ENCODE results near the gene RFX8. TPM values are rescaled to one million over a fixed set of nuclear protein-coding genes. Genes with fewer than 3 reads are reported as not detected.
"Not testable (repeated sequence)": the region's sequence is repeated elsewhere in the genome, so short reads cannot be mapped to it uniquely, and the experiment has no call there.

The RFX8 gene
- total RNA-seq, 2 donors from 2014 or later: 0.97 TPM; not detected in 1

- H3K4me1 ChIP-seq (replicated peaks): no peaks in the 10 kb centered on the region
- no peaks in the 10 kb centered on the region for H3K36me3 ChIP-seq
- no peaks in the 10 kb centered on the region for H3K9me3 ChIP-seq
- no peak for DNase-seq (ENCODE audit: low spot score)
- WGBS: 91% methylated on average over 1 of the region's 1 CpG
- intact Hi-C loops (cut with DNase I): no loop called here
- H3K4me3 ChIP-seq: no peak overlapping the region
- no peaks in the 10 kb centered on the region for H3K27me3 ChIP-seq (replicated peaks; ENCODE audit: insufficient read depth)
- no peak overlapping the region for H3K27ac ChIP-seq
- TF ChIP-seq POLR2AphosphoS5 (IDR thresholded peaks at IDR 0.05) (no peak), CTCF (IDR thresholded peaks at IDR 0.05) (no peak), POLR2A (IDR thresholded peaks at IDR 0.05) (no peak)
Measured at GRCh38 chr2:101464841-101465240, 10.1 kb downstream of the RFX8 start.

GRCh38 chr2:101463911-101464641 is 10.8 kb downstream of the RFX8 start:
- WGBS: 68% methylated on average over 11 of the region's 11 CpGs

GRCh38 chr2:101463421-101463820 is 11.5 kb downstream of the RFX8 start:
- Histone ChIP-seq H3K27me3 (replicated peaks; ENCODE audit: insufficient read depth) (no peaks in the 10 kb centered on the region), H3K36me3 (no peaks in the 10 kb centered on the region), H3K9me3 (no peaks in the 10 kb centered on the region), H3K27ac (no peak overlapping the region), H3K4me3 (no peak overlapping the region), H3K4me1 (replicated peaks) (no peaks in the 10 kb centered on the region)
- DNase-seq (ENCODE audit: low spot score): no peak
- WGBS: 90% methylated on average over 6 of the region's 8 CpGs
- TF ChIP-seq POLR2AphosphoS5 (IDR thresholded peaks at IDR 0.05) (no peak), POLR2A (IDR thresholded peaks at IDR 0.05) (no peak), CTCF (IDR thresholded peaks at IDR 0.05) (no peak)
- intact Hi-C loops (cut with DNase I): no loop called here

More at GRCh38 chr2:101463911-101464641, 10.8 kb downstream of the RFX8 start:
- H3K9me3 ChIP-seq: no peaks in the 10 kb centered on the region
- no peak overlapping the region for H3K4me3 ChIP-seq
- intact Hi-C loops (cut with DNase I): no loop called here
- DNase-seq (ENCODE audit: low spot score): no peak
- H3K36me3 ChIP-seq: no peaks in the 10 kb centered on the region
- H3K27ac ChIP-seq: no peak overlapping the region
- TF ChIP-seq POLR2AphosphoS5 (IDR thresholded peaks at IDR 0.05): no peak
- TF ChIP-seq CTCF (IDR thresholded peaks at IDR 0.05): no peak
- TF ChIP-seq POLR2A (IDR thresholded peaks at IDR 0.05): no peak
- no peaks in the 10 kb centered on the region for H3K27me3 ChIP-seq (replicated peaks; ENCODE audit: insufficient read depth)
- H3K4me1 ChIP-seq (replicated peaks): no peaks in the 10 kb centered on the region

GRCh38 chr2:101461381-101461780 is 13.5 kb downstream of the RFX8 start:
- H3K27me3 ChIP-seq (replicated peaks; ENCODE audit: insufficient read depth): no peaks in the 10 kb centered on the region
- no peak overlapping the region for H3K4me3 ChIP-seq
- intact Hi-C loops (cut with DNase I): no loop called here
- no peaks in the 10 kb centered on the region for H3K36me3 ChIP-seq
- H3K27ac ChIP-seq: no peak overlapping the region
- H3K9me3 ChIP-seq: no peaks in the 10 kb centered on the region
- H3K4me1 ChIP-seq (replicated peaks): no peaks in the 10 kb centered on the region
- TF ChIP-seq POLR2AphosphoS5 (IDR thresholded peaks at IDR 0.05) (no peak), POLR2A (IDR thresholded peaks at IDR 0.05) (no peak), CTCF (IDR thresholded peaks at IDR 0.05) (no peak)
- WGBS: 86% methylated on average over 2 of the region's 2 CpGs
- DNase-seq (ENCODE audit: low spot score): no peak

GRCh38 chr2:101454408-101454807 is 20.5 kb downstream of the RFX8 start:
- WGBS: 58% methylated on average over 3 of the region's 3 CpGs

More at GRCh38 chr2:101454408-101454807, 20.5 kb downstream of the RFX8 start:
- H3K27me3 ChIP-seq (replicated peaks; ENCODE audit: insufficient read depth); DNase-seq (ENCODE audit: low spot score); intact Hi-C loops (cut with DNase I); H3K4me3 ChIP-seq; H3K36me3 ChIP-seq; H3K27ac ChIP-seq; H3K9me3 ChIP-seq; H3K4me1 ChIP-seq (replicated peaks): not testable (repeated sequence)
